Activated B cell treated with CpG ODN at 0.5 μM for 24 hours (primary cell): ENCODE results near the gene SUPV3L1. TPM values are rescaled to one million over a fixed set of nuclear protein-coding genes. Genes with fewer than 3 reads are reported as not detected.

Experiments
- ATAC-seq: fragments of 200-7000 bp; cut with Tn5 transposase; one replicate; pipeline ENCODE4 v1.10.0; 2021; ENCODE audit warnings: low read depth, mild to moderate bottlenecking, moderate library complexity
- CTCF ChIA-PET: fragments of 350-600 bp; sonication (Branson Sonifier 250); formaldehyde crosslinking; loops from one replicate; lab custom pipeline; 2021; ENCODE audit warnings: antibody characterized with exemption; lab: Charles Lee
- POLR2A ChIA-PET: fragments of 350-600 bp; sonication (Branson Sonifier 250); formaldehyde crosslinking; loops from one replicate; lab custom pipeline; 2021; ENCODE audit warnings: antibody characterized with exemption; lab: Charles Lee
- DNase-seq: peaks from one replicate; pipeline ENCODE4 v3.0.0; 2022
- H3K27ac Mint-ChIP-seq: one replicate; pipeline ENCODE4 v1.8.0; 2020; ENCODE audit warnings: mixed read lengths
- H3K27me3 Mint-ChIP-seq: one replicate; pipeline ENCODE4 v1.8.0; 2021; ENCODE audit warnings: mixed read lengths
- H3K36me3 Mint-ChIP-seq: one replicate; pipeline ENCODE4 v1.8.0; 2021; ENCODE audit warnings: low read depth, mixed read lengths
- H3K4me1 Mint-ChIP-seq: one replicate; pipeline ENCODE4 v1.8.0; 2021; ENCODE audit warnings: mixed read lengths
- H3K4me3 Mint-ChIP-seq: one replicate; pipeline ENCODE4 v1.8.0; 2020; ENCODE audit warnings: mild to moderate bottlenecking, mixed read lengths
- H3K9me3 Mint-ChIP-seq: one replicate; pipeline ENCODE4 v1.8.0; 2020; ENCODE audit warnings: mixed read lengths
- intact Hi-C: fragments of 100-400 bp; cut with micrococcal nuclease; formaldehyde crosslinking; loops from one replicate; pipeline ENCODE4 v1.15.1; 2024
- total RNA-seq: library from RNA; stranded (reverse); gene quantifications from 2 replicates; pipeline ENCODE4 v1.2.3, GENCODE V29; 2022
- TF ChIP-seq, protein P1 (sequence below): fragments of 200-600 bp; IDR thresholded peaks from one replicate; pipeline ENCODE4 v1.8.0; 2022; ENCODE audit warnings: antibody characterized with exemption, mild to moderate bottlenecking

The SUPV3L1 gene
- total RNA-seq, 1 donor from 2014 or later = 49.1 TPM

DNA sequence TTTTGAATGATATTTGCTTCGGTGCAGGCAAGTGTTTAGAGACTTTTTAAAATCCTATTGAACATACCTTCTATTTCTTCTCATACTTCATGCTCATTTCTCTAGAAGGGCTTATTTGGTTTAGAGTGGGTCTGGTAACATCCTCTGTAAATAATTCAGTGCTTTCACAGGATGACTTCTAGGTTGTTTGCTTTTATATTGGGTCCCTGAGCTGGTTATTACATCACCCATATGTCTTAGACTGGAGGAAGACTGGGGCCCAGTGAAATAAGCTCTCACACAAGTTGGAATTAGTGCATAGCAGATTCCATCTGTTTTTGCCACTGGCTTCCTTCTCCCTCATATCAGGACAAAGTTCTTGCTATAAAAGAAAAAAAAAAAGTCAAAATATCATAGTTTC, 6.5 kb downstream of the SUPV3L1 start:
- ATAC-seq = no peak
- DNase-seq = no peak
- Mint-ChIP-seq H3K9me3 (no peaks in the 10 kb centered on the region), H3K27me3 (no peaks in the 10 kb centered on the region), H3K27ac (no peak overlapping the region), H3K4me3 (no peak overlapping the region), H3K36me3 (peaks cover 79% of the 10 kb centered on the region), H3K4me1 (peaks cover 16% of the 10 kb centered on the region)
- CTCF ChIA-PET = no interaction called here
- POLR2A ChIA-PET = no interaction called here
- TF ChIP-seq, protein P1, sequence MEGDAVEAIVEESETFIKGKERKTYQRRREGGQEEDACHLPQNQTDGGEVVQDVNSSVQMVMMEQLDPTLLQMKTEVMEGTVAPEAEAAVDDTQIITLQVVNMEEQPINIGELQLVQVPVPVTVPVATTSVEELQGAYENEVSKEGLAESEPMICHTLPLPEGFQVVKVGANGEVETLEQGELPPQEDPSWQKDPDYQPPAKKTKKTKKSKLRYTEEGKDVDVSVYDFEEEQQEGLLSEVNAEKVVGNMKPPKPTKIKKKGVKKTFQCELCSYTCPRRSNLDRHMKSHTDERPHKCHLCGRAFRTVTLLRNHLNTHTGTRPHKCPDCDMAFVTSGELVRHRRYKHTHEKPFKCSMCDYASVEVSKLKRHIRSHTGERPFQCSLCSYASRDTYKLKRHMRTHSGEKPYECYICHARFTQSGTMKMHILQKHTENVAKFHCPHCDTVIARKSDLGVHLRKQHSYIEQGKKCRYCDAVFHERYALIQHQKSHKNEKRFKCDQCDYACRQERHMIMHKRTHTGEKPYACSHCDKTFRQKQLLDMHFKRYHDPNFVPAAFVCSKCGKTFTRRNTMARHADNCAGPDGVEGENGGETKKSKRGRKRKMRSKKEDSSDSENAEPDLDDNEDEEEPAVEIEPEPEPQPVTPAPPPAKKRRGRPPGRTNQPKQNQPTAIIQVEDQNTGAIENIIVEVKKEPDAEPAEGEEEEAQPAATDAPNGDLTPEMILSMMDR = no peak
- intact Hi-C loops = loop anchor here (10.0 kb wide), 1 partner anchor 202 kb away; the partner anchor contains the start of gene KIFBP

DNA sequence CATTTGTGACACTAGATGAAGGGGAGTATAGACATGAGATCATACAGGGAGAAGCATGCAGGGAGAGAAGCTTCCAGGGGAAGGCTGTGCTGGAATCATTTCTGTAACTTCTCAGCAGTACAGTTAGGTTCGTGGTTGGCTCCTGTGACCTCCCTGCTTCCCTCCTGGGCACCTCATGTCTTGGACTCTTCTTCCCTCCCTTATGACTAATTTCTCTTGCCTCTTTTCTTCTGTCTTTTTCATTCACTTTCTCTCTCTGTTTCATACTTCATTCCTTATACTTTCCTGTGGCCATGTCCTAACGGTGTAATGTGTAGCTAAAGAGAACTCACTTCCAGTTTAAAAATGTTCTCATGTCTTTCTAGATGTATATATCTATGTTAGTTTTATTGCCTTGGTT, 21.0 kb downstream of the SUPV3L1 start:
- H3K4me1 Mint-ChIP-seq = peaks cover 26% of the 10 kb centered on the region
- H3K36me3 Mint-ChIP-seq = peaks cover 64% of the 10 kb centered on the region
- intact Hi-C loops = no loop called here
- TF ChIP-seq, protein P1 = no peak
- ATAC-seq = no peak
- H3K27me3 Mint-ChIP-seq = no peaks in the 10 kb centered on the region
- H3K9me3 Mint-ChIP-seq = no peaks in the 10 kb centered on the region
- ChIA-PET CTCF (no interaction called here), POLR2A (no interaction called here)
- no peak overlapping the region for H3K27ac Mint-ChIP-seq
- H3K4me3 Mint-ChIP-seq = no peak overlapping the region
- no peak for DNase-seq

DNA sequence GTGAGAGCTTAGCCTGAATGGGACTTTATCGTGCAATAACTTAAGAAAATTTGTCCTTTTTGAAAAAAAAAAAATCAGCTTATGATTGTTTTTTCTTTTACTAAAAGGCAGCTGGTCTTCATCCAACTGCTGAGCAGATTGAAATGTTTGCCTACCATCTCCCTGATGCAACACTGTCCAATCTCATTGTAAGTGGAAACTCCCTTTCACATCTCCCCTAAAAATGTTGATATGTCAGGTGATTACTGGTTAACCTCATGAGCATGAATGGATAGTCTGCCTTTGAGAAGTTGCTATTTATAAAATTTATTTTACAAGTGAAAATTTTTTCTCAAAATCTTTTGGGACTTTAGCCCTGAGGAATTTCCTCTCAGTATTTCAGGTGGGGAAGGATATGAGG, 22.3 kb downstream of the SUPV3L1 start:
- Mint-ChIP-seq H3K4me3 (peak overlapping the region; percentile 15), H3K9me3 (no peaks in the 10 kb centered on the region), H3K4me1 (peaks cover 26% of the 10 kb centered on the region), H3K27ac (peak overlapping the region; percentile 53), H3K27me3 (no peaks in the 10 kb centered on the region), H3K36me3 (peaks cover 68% of the 10 kb centered on the region)
- CTCF ChIA-PET = no interaction called here
- intact Hi-C loops = no loop called here
- POLR2A ChIA-PET = interaction anchor here (0.8 to 1.1 kb wide), 2 partner anchors 27 to 83 kb away, joined by 3 read pairs; no protein-coding TSS in a partner anchor
- TF ChIP-seq, protein P1 = no peak
- no peak for DNase-seq
- ATAC-seq = peak; percentile 49

DNA sequence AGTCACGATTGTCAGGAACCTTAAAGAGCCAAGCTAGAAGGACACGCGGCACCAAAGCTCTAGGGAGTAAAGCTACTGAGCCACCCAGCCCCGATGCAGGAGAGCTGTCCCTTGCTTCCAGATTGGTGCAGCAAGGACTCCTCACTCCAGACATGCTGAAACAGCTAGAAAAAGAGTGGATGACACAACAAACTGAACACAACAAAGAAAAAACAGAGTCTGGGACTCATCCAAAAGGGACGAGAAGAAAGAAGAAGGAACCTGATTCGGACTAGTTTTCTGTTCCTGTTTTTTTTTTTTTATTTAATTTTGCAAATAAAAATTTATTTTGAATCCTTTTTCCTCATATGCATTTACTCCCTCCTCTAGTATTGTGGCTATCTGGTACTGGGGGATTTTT, 28.7 kb downstream of the SUPV3L1 start:
- peaks cover 10% of the 10 kb centered on the region for H3K4me1 Mint-ChIP-seq
- H3K27ac Mint-ChIP-seq = no peak overlapping the region
- H3K36me3 Mint-ChIP-seq = peaks cover 51% of the 10 kb centered on the region
- H3K4me3 Mint-ChIP-seq = no peak overlapping the region
- intact Hi-C loops = no loop called here
- ChIA-PET POLR2A (no interaction called here), CTCF (no interaction called here)
- no peaks in the 10 kb centered on the region for H3K27me3 Mint-ChIP-seq
- ATAC-seq (no peak), DNase-seq (no peak)
- TF ChIP-seq, protein P1 = no peak
- no peaks in the 10 kb centered on the region for H3K9me3 Mint-ChIP-seq

DNA sequence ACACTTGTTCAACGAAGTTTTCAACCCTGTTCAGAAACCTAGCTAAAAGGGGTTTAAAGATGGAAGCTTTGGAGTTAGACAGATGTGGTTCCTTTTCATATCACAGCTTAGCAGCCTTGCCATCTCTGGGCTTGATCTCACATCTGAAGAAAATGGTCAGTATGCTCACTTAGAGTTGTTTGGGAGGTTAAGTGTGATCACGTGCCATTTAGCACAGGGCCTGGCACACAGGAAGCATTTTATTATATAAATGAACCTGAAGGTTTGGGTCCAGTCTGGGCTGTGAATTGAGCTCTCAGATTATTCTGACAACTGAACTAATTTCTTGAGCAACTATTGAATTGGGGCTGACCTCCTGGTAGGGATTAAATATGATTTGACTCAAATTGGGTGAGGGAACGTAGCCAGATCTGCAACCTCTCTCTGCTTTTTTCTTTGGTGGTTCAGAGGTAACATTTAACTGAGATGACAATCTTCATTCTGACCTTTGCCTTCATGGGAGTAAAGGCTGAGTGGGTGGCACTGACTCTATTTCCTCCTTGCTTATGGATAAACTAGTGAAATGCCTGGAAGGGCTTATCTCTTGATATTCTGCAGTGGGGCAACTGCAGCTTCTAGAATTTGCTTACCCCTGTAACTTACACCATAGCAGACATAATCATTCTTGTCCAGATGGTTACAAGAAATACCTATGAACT, 29.9 kb downstream of the SUPV3L1 start:
- ChIA-PET CTCF (interaction anchor here (0.5 kb wide), 1 partner anchor 27 kb away, joined by 3 read pairs; no protein-coding TSS in a partner anchor), POLR2A (no interaction called here)
- peaks cover 2% of the 10 kb centered on the region for H3K4me1 Mint-ChIP-seq
- H3K27me3 Mint-ChIP-seq = no peaks in the 10 kb centered on the region
- H3K36me3 Mint-ChIP-seq = peaks cover 45% of the 10 kb centered on the region
- no peak overlapping the region for H3K4me3 Mint-ChIP-seq
- DNase-seq = no peak
- no peak overlapping the region for H3K27ac Mint-ChIP-seq
- TF ChIP-seq, protein P1 = no peak
- H3K9me3 Mint-ChIP-seq = no peaks in the 10 kb centered on the region
- intact Hi-C loops = no loop called here
- ATAC-seq = no peak
